Mesodermal cell (in vitro differentiated cells): ENCODE measurements around the gene OR8D1. TPM values are rescaled to one million over a fixed set of nuclear protein-coding genes. Genes with fewer than 3 reads are reported as not detected.

Experiments used
- H3K27ac ChIP-seq: 2 replicates; pipeline ENCODE4 v1.7.0; 2013; ENCODE audit warnings: mild to moderate bottlenecking, low read depth, low read length, moderate library complexity; ENCODE audit not compliant: severe bottlenecking
- H3K36me3 ChIP-seq: 2 replicates; pipeline ENCODE4 v1.7.1; 2013; ENCODE audit warnings: mild to moderate bottlenecking, low read length, moderate library complexity; ENCODE audit not compliant: control insufficient read depth, insufficient read depth
- H3K4me1 ChIP-seq: one replicate; pipeline ENCODE4 v1.7.1; 2013; ENCODE audit warnings: mild to moderate bottlenecking, low read length; ENCODE audit not compliant: insufficient read depth, control insufficient read depth, poor library complexity, severe bottlenecking
- H3K4me3 ChIP-seq: 2 replicates; pipeline ENCODE4 v1.7.0; 2013; ENCODE audit warnings: low read length, control low read depth, mild to moderate bottlenecking; ENCODE audit not compliant: insufficient read depth, poor library complexity, severe bottlenecking; ENCODE audit errors: extremely low read depth
- H3K9me3 ChIP-seq: 2 replicates; pipeline ENCODE4 v1.7.1; 2013; ENCODE audit warnings: mild to moderate bottlenecking, low read length, moderate library complexity; ENCODE audit not compliant: control insufficient read depth
- WGBS, 2 experiments: methylation state at CpG; one replicate each; pipeline ENCODE4 v1.1.5; 2013; ENCODE audit warnings: missing lambda C conversion rate in 2 of 2; ENCODE audit not compliant: insufficient coverage in 2 of 2; 5-methylcytosine and 5-hydroxymethylcytosine counted together
- polyA plus RNA-seq, 2 experiments: library from polyadenylated mRNA; stranded (reverse); fragments of 50-300 nt; gene quantifications; one replicate each; pipeline ENCODE4 v1.2.3, GENCODE V29; 2013

Gene OR8D1
- polyA plus RNA-seq (2013, experiment 1 of 2) = not detected
- polyA plus RNA-seq (2013, experiment 2 of 2) = not detected

DNA sequence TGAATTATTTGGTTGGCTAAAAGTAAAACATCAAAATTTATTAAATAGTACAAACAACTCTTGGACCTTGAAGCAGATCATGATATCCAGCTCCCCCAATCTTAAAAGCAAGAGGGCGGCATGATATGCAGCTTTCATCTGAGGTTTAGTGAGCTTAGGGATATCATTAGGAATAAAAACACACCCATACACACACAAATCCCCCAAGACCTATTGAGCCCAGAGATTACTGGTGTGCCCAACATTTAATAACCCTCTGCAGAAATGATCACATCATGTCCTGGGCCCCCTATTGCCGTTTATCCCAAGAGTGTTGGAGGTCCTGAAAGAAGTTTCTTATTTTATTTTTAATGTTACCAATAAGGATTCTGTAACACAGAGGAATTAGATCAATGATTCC is at the start of gene OR8D1:
Gene OR8D1, minus strand, starts transcription at position 101 of the 400 bp plus-strand sequence. CDS start 3,183 bp downstream, outside the sequence.
- H3K9me3 ChIP-seq = no peaks in the 10 kb centered on the region
- H3K36me3 ChIP-seq = no peaks in the 10 kb centered on the region
- H3K4me3 ChIP-seq = no peak within 1 kb of the TSS
- H3K4me1 ChIP-seq = no peaks in the 10 kb centered on the region
- WGBS, 2 experiments = no CpG with 5 or more reads among the region's 2 CpGs
- H3K27ac ChIP-seq = no peak within 1 kb of the TSS

DNA sequence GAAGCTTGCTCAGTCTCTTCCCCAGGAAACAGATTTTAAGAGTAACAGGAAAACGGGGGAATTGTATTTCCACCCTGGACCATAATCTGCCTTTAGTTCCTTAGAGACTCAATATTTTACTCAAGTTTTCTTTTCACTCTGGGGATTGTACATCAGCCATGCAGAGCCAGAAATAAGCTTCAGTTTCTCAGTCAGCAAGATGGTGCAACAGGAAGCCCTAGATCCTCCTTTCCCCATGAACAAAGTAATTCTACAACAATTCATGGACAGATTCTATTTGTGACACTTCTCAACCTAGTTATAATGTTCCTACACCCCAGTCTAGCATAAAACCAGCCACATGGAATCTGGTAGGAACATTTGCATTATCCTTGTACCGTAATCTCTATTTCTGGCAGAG is 45.8 kb upstream of the OR8D1 start:
- no peaks in the 10 kb centered on the region for H3K9me3 ChIP-seq
- WGBS, 2 experiments = 71 to 80% methylated on average over 1 to 2 of the region's 2 CpGs
- no peaks in the 10 kb centered on the region for H3K4me1 ChIP-seq
- H3K4me3 ChIP-seq = no peak overlapping the region
- no peak overlapping the region for H3K27ac ChIP-seq
- H3K36me3 ChIP-seq = no peaks in the 10 kb centered on the region

DNA sequence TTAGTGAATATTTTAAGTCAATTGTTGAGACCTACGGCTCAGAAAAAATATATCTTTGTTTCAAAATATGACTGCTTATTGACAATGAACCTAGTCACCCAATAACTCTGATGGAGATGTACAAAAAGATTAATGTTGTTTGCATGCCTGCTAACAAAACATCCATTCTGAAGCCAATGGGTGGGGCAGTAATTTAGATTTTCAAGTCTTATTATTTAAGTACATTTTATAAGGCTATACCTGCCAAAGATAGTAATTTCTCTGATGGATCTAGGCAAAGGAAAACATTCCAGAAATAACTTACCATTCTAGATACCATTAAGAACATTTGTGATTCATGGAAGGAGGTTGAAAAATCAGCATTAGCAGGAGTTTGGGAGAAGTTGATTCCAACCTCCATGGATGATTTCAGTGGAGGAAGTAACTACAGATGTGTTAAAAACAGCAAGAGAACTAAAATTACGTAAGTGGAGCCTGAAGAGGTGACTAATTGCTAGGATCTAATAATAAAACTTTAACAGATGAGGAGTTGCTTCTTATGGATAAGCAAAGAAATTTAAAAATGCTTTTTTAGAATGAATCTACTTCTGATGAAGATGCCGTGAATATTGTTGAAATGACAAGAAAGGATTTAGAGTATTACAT is 32.7 kb upstream of the OR8D1 start:
- H3K4me3 ChIP-seq = no peak overlapping the region
- H3K27ac ChIP-seq = no peak overlapping the region
- WGBS, 2 experiments = 75 to 80% methylated on average over 1 of the region's 3 CpGs
- no peaks in the 10 kb centered on the region for H3K4me1 ChIP-seq
- no peaks in the 10 kb centered on the region for H3K9me3 ChIP-seq
- H3K36me3 ChIP-seq = no peaks in the 10 kb centered on the region

DNA sequence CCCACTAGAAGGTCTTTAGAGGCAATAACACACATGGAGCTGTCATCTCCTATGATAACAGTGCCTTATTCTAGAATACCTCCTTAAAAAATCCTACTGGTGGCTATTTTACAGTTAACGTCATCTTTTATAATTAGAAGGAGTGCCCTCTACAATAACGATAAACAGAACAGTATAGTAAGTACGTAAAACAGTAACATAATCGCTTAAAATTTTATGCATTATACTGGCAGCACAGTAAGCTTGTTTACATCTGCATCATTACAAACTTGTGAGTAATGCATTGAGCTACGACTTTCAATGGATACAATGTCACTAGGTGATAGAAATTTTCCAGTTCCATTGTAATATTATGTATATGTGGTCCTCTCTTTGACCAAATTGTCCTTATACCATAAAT is 30.6 kb upstream of the OR8D1 start:
- H3K4me1 ChIP-seq = no peaks in the 10 kb centered on the region
- 91% methylated on average over 4 of the region's 5 CpGs; no CpG with 5 or more reads in 1 of the 2 experiments for WGBS, 2 experiments
- no peaks in the 10 kb centered on the region for H3K36me3 ChIP-seq
- no peak overlapping the region for H3K27ac ChIP-seq
- H3K4me3 ChIP-seq = no peak overlapping the region
- H3K9me3 ChIP-seq = no peaks in the 10 kb centered on the region

DNA sequence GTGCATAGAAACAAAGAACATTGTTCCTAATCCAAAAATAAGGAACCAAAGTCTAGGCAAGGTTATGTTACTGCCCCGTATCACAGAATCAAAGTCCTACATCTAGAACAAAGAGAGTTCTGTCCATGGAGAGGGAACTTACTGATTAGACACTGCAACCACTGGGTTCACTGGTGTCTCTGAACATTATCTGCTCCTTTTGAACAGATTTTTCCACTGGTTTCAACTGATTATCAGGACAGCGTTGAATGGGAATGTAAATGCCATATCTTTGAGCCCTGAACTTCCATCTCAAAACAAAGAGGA is 26.3 kb upstream of the OR8D1 start:
- WGBS, 2 experiments = 93 to 96% methylated on average over 2 of the region's 2 CpGs
- H3K4me3 ChIP-seq = no peak overlapping the region
- no peaks in the 10 kb centered on the region for H3K9me3 ChIP-seq
- H3K36me3 ChIP-seq = no peaks in the 10 kb centered on the region
- H3K4me1 ChIP-seq = no peaks in the 10 kb centered on the region
- H3K27ac ChIP-seq = no peak overlapping the region

DNA sequence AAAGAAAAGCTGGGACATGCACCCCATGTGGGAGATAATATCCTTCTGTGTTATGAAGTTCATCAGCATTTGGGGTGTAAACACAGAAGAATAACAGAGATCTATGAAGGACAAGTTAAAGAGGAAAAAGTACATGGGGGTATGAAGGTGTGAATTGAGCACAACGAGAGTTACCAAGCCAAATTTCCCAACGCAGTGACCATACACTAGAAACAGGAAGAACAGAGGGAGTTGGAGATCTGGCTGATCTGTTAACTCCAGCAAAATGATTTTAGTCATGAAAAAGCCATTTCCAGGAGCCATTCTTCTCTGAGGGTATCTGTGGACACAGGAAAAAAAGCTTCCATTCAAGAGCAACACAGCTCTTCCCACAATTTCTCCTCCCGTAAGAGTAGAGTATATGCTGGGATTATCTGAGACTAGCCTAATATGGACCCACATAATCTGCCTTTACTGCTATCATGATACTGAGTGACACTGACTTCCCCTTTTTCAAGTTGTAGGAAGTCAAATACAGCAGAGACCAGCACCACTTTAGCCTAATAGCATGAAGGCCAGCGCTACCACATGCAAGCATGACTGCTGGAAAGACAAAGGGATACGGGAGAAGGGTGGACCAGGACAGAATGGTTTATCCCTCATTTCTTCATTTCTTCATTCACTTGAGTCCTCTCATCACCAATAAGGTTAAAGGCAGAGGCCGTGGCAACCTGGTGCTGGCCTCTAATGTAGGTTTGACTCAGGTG is 25.8 kb upstream of the OR8D1 start:
- WGBS, 2 experiments = 70 to 80% methylated on average over 2 to 4 of the region's 6 CpGs
- no peaks in the 10 kb centered on the region for H3K9me3 ChIP-seq
- no peak overlapping the region for H3K27ac ChIP-seq
- no peak overlapping the region for H3K4me3 ChIP-seq
- H3K36me3 ChIP-seq = no peaks in the 10 kb centered on the region
- no peaks in the 10 kb centered on the region for H3K4me1 ChIP-seq

DNA sequence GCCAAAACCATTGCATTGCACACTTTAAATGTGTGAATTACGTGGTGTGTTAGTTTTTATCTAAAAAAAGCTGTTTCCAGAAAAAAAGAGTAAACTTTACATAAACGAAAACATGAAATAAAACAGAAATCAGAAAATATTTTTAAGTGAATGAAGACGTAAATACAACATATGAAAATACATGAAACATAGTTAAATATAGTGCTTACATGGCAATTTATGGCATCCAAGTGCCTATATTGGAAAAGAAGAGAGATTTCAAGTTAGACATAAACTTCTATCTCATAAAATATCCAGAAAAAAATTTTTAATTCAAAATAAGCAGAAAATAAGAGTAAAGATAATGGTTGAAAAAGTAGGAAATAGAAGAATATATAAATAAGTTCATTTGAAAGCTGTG is 18.1 kb upstream of the OR8D1 start:
- no peak overlapping the region for H3K4me3 ChIP-seq
- WGBS, 2 experiments = no CpG with 5 or more reads among the region's 3 CpGs
- no peaks in the 10 kb centered on the region for H3K4me1 ChIP-seq
- peaks cover 7% of the 10 kb centered on the region for H3K9me3 ChIP-seq
- no peaks in the 10 kb centered on the region for H3K36me3 ChIP-seq
- H3K27ac ChIP-seq = no peak overlapping the region

DNA sequence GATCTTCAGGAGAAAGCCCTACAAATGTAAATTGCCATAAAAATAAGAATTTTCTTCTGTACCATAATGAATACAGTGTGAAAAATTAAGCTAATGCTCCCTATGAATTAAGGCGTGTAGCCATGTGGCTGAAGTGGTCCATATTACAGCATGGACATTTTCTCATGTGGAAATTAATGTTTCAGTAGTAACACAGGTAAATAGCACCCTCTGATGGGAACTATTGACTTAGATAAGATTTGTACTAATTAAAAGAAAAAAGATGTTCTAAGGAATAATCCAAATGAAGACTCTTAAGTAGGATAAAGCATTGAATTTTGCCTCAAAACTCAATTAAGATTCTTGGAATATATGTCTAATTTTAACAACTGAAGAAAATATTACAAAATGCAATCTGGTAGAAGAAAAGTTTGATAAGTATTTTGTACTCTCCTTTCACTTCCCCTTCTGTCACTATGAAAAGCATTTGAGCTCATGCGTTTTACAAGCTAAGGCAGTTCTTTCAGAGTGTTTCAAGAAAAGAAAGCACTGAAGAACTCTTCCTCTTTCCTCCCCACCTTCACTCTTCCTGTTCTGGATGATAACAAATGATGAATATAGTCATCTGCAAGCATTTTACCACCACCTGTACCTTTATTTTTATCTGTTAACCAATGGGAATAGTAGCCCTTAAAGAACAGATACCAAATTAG is 16.2 kb upstream of the OR8D1 start:
- Histone ChIP-seq H3K27ac (no peak overlapping the region), H3K36me3 (no peaks in the 10 kb centered on the region), H3K4me1 (no peaks in the 10 kb centered on the region), H3K4me3 (no peak overlapping the region), H3K9me3 (peaks cover 7% of the 10 kb centered on the region)
- 60 to 86% methylated on average over 1 of the region's 2 CpGs for WGBS, 2 experiments

DNA sequence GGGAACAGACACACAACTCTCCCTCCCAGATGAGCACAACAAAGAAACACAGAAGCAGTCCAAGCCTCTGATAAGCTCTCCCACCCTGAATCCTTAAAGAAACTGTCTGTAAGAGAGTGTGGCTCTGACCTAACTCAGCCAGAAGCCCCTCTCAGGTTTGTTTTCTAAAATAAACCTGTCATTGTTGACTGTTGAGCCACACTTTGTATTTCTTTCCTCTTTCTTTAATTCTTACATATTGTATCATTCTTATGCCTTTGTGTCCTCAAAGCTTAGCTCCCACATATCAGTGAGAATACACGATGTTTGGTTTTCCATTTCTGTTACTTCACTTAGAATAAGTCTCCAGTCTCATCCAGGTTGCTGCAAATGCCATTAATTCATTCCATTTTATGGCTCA is 14.0 kb upstream of the OR8D1 start:
- Histone ChIP-seq H3K4me1 (no peaks in the 10 kb centered on the region), H3K4me3 (no peak overlapping the region), H3K27ac (no peak overlapping the region), H3K9me3 (peaks cover 7% of the 10 kb centered on the region), H3K36me3 (no peaks in the 10 kb centered on the region)
- 100% methylated on average over 1 of the region's 1 CpG; no CpG with 5 or more reads in 1 of the 2 experiments for WGBS, 2 experiments

DNA sequence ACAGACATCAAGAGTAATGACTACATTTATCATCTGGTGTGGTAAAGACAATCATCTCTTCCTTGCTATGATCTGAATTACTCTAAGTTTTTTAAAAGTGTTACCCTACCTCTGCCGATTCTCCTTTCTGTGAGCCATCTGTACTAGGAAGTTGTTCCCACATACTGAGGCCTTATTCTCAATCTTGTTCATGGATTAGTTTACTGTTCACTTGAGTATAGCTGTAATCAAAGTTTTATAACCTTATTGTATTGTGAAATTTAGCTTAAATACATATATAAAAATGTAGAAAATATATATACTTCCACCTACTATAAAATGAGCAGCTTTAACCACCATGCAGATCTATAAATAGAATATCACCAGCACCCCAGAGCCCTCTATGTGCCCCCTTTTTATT is 8.6 kb upstream of the OR8D1 start:
- no peaks in the 10 kb centered on the region for H3K4me1 ChIP-seq
- H3K27ac ChIP-seq = no peak overlapping the region
- H3K36me3 ChIP-seq = no peaks in the 10 kb centered on the region
- no CpG with 5 or more reads among the region's 1 CpG for WGBS, 2 experiments
- H3K4me3 ChIP-seq = no peak overlapping the region
- H3K9me3 ChIP-seq = peaks cover 3% of the 10 kb centered on the region

DNA sequence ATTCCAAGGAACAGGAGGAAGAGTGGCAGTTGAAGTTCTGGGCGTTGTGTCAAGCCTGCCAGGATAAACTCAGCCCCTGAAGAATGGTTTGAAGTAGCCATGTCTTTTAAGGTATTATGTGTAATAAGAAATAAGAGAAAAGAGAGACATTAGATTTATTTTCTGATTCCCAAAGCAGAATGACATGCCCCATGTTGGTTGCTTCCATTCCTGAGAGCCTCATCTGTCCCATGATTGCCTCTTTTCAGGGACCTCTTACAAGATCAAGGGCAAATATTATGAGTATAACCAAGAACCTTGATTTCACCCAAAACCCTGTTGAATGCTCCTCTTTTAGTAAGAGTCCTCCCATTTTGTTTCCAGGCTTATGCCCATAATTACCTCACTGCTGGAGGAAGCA is 6.3 kb upstream of the OR8D1 start, which contains the start of gene OR8D2:
Gene OR8D2, minus strand, starts transcription at position 101 of the 400 bp plus-strand sequence. Its CDS starts 0 bp downstream, at position 101.
- WGBS, 2 experiments = 63 to 83% methylated on average over 1 of the region's 1 CpG

More for the DNA sequence above, 6.3 kb upstream of the OR8D1 start, which contains the start of gene OR8D2:
- H3K36me3 ChIP-seq = no peaks in the 10 kb centered on the region
- no peak within 1 kb of the TSS for H3K27ac ChIP-seq
- H3K9me3 ChIP-seq = no peaks in the 10 kb centered on the region
- no peaks in the 10 kb centered on the region for H3K4me1 ChIP-seq
- H3K4me3 ChIP-seq = no peak within 1 kb of the TSS
